ENCODE measurements around the gene SLC38A10. TPM values are rescaled to one million over a fixed set of nuclear protein-coding genes. Genes with fewer than 3 reads are reported as not detected.

SLC38A10 gene
- total and polyA plus RNA-seq, 2 of the 13 experiments (the other 11 are each of a cell fraction or from before 2014, with no cell fraction given), result 23.4 to 55.8 TPM

DNA sequence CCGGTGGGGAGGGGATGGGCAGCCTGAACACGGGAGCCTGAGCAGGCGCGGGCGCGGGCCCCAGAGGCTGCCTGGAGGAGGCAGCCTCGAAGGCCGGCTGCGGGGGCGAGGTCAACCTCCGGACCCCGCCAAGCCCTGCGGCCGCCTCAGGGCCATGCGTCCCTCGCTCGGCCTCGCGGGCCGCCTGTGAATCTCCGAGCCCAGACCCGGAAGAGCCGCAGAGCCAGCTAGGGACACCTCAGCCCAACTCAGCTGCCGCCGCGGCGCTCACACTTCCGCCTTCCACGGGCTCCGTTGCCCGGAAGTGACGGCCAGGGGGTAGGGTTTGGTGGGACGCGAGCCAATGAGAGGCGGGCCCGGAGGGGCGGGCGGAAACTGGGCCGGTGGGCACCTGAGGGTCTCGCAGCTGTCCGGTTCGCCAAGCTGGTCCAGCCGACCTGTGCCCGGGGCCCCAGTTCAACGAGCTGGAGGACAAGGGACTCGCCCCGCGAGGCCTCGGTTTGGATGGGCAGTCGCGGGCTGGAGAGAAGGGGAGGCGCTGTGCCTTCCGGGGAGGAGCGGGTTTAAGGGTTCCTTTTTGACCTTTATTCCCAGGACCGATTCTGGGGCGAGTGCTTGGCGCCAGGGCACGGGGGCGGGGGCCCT lies at the start of gene SLC38A10 (continued):
- TF ChIP-seq ZNF136 (CRISPR knock-in tag; IDR thresholded peaks at IDR 0.05; ENCODE audit: low read depth) (no peak), SAP130 (CRISPR knock-in tag; IDR thresholded peaks at IDR 0.05; ENCODE audit: low read depth) (peak; percentile 98), U2AF1 (optimal IDR thresholded peaks at IDR 0.05; ENCODE audit: low read depth, low read length) (peak; percentile 31), NR0B2 (CRISPR knock-in tag; IDR thresholded peaks at IDR 0.05) (peak; percentile 40; the same call in 1 of the 2 replicates), ZNF318 (CRISPR knock-in tag; IDR thresholded peaks at IDR 0.05) (no peak), MED1 (CRISPR knock-in tag; IDR thresholded peaks at IDR 0.05) (peak; percentile 34), TAF1 (CRISPR knock-in tag; IDR thresholded peaks at IDR 0.05) (peak; percentile 88), TCF12 (IDR thresholded peaks at IDR 0.05) (no peak), TCF12 (CRISPR knock-in tag; IDR thresholded peaks at IDR 0.05) (0 out of 2 replicates have a peak, but pooled peaks have one; percentile 77), ZNF33A (CRISPR knock-in tag; IDR thresholded peaks at IDR 0.05; ENCODE audit: borderline replicate concordance) (no peak), SRSF4 (IDR thresholded peaks at IDR 0.05; ENCODE audit: low read depth, low read length, poor library complexity, severe bottlenecking) (no peak), GMEB1 (CRISPR knock-in tag; IDR thresholded peaks at IDR 0.05; ENCODE audit: borderline replicate concordance) (peak; percentile 80; the same call in 1 of the 2 replicates), GLI4 (CRISPR knock-in tag; IDR thresholded peaks at IDR 0.05; ENCODE audit: borderline replicate concordance) (peak; percentile 51; the same call in 1 of the 2 replicates)
- TF ChIP-seq, protein P1, sequence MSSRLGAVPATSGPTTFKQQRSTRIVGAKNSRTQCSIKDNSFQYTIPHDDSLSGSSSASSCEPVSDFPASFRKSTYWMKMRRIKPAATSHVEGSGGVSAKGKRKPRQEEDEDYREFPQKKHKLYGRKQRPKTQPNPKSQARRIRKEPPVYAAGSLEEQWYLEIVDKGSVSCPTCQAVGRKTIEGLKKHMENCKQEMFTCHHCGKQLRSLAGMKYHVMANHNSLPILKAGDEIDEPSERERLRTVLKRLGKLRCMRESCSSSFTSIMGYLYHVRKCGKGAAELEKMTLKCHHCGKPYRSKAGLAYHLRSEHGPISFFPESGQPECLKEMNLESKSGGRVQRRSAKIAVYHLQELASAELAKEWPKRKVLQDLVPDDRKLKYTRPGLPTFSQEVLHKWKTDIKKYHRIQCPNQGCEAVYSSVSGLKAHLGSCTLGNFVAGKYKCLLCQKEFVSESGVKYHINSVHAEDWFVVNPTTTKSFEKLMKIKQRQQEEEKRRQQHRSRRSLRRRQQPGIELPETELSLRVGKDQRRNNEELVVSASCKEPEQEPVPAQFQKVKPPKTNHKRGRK (CRISPR knock-in tag; IDR thresholded peaks at IDR 0.05), result no peak
- TF ChIP-seq, protein P2, sequence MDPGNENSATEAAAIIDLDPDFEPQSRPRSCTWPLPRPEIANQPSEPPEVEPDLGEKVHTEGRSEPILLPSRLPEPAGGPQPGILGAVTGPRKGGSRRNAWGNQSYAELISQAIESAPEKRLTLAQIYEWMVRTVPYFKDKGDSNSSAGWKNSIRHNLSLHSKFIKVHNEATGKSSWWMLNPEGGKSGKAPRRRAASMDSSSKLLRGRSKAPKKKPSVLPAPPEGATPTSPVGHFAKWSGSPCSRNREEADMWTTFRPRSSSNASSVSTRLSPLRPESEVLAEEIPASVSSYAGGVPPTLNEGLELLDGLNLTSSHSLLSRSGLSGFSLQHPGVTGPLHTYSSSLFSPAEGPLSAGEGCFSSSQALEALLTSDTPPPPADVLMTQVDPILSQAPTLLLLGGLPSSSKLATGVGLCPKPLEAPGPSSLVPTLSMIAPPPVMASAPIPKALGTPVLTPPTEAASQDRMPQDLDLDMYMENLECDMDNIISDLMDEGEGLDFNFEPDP (CRISPR knock-in tag; conservative IDR thresholded peaks at IDR 0.05), result no peak

All from HepG2 (cell line).